ENCODE data around the gene MRPL43.
A peak's percentile ranks its signal among the peaks of the same experiment; 100 is the strongest.

The MRPL43 gene

DNA sequence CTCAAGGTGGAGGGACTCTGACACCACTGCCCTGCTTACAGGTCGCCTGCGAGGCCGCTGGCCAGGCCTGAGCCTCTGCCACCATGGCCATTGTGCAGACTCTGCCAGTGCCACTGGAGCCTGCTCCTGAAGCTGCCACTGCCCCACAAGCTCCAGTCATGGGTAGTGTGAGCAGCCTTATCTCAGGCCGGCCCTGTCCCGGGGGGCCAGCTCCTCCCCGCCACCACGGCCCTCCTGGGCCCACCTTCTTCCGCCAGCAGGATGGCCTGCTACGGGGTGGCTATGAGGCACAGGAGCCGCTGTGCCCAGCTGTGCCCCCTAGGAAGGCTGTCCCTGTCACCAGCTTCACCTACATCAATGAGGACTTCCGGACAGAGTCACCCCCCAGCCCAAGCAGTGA is 15.2 kb upstream of the MRPL43 start:
- no peak for DNase-seq (ENCODE audit: low spot score)

DNA sequence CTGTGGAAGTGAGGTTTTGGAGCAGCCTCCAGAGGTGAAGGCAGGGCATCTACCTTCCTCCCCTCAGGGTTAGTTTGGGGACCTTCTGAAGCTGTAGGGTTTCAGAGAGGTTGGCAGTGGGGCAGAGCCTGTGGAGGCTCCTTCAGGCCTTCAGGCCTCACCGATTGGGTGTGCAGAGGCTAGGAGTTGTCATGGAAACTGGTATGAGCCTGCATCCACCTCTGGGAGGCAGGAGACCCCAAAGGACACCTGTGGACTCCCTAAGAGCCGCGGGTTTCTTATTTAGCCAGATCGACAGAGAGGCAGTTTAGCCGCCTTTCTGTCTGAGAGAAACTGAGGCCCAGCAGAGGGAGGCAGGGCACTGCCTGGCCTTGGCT is 14.3 kb upstream of the MRPL43 start:
- DNase-seq (ENCODE audit: low spot score) = no peak

DNA sequence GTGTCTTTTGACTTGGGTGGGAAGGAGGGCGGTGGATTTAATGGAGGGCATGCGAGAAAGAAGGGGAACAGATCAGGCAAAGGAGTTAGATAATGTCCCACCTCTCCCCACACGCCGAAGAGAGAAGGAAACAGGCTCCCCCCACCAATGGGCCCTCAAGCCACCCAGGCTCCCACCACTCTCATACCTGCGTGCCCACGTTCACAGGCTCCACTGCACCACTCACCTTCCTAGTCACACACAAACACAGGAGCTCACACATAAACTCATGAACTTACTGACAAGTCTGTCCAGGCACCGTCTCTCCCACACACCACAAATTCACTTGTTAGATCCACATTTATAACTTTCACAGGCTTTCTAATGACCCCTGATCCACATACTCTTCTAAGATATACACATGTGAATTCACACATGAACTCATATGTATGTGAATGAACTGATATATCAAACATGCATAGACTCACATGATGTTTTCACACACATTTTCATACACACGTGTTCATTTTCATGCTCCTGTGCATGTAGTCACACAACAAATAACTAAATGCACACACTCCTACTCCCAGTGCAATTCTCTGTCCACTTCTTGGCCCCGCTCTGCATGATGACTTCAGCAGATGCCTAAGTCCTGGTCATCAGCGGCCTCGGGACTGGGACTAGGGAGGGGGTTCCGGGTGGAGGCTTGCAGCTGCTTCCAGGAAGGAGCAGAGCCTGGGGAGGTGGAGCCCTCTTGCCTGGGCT is 13.8 kb upstream of the MRPL43 start:
- peak; percentile 91 for DNase-seq (ENCODE audit: low spot score)

DNA sequence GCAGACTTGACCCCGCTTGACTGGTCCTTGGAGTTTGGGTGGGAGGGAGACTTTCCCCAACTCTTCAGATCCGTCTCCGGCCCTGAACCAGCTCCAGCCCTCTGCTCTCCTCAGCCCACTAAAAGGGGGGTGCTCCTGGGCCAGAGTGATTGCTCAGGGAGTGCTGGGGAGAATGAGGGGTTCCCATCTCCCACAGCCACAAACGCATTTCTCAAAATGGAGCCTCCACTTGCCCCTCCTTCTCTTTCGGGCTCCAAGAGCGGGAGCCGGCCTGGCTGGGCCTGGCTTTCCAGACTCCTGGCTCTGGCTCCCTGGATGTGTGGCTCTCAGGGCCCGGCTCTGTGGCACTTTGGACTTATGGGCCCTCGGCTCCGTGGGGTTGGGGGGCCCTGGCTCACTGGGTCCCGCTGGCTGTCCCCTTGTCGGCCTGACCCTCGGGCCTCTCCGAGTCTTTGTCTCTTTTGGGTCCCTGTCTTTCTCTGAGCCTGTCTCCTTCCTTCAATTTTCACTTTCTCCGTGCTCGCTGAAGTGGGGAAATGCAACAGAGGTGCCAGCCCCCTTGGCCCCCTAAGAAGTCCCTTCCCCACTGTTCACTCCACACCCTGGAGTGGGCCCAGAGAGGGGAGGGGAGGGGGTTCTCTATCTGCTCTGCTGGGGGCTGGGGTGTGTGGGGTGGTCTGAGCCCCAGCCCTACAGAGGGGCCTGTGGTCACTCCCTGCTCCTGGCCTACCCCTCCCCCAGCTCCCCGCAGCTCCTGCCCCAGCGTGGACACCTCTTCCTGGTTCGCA is 13.0 kb upstream of the MRPL43 start:
- no peak for DNase-seq (ENCODE audit: low spot score)

DNA sequence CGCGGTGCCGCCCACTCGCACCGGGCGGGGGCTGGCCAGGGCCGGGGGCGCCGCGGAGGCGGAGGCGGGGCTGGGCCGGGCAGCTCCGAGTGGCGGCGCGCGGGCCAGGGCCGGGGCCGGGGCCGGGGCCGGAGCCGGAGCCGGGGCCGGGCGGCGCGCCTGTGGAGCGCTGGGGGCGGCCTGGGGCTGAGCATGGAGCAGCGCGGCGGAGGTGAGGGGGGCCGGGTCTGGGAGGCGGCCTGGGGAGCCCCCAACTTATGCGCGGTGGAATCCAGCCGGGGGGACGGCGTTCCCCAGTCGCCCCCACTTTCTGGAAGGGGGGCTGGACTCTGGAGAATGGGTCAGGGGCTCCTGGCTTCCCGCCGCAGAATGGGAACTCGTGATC is 12.4 kb upstream of the MRPL43 start, which contains the start of gene LZTS2:
Gene LZTS2 (plus strand): TSS at position 67 of the 385 bp plus-strand sequence. CDS start 2,731 bp downstream, outside the sequence.
- DNase-seq (ENCODE audit: low spot score) = no peak

DNA sequence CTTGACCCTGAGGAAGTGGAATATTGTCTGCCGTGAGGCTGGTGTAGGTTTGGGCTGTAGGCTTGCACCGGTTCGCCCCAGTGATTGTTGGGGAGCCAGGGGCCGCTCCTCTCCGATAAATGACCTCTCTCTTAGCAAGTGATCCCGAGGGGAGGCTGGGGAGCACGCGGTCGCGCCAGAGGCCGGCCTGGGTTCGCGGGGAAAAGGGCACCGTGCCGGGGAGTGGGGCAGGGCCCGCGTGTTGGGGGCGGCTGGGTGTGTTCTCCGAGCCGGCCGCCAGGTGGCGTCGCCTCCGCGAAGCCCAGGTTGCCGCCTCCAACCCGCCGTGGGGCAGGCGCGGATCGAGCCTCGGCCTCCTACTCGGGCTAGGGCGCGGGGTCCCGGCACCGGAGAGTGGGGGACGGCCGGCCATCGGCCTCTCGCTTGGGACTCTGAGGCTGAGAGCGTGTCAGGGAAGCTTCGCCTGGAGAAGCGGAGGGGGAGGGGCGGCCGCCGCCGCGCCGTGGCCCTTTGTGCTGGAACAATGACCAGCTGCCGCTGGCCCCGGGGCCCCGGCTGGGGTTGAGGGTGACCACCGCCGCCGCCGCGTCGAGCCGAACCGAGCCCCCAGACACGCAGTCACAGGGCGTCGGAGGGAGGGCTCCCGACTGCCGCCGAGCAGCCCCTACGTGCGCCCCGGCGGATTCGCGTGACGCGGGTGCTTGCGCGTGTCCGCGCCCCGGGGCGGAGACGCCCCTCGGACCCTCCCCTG is 11.9 kb upstream of the MRPL43 start:
- DNase-seq (ENCODE audit: low spot score) = peak; percentile 74

DNA sequence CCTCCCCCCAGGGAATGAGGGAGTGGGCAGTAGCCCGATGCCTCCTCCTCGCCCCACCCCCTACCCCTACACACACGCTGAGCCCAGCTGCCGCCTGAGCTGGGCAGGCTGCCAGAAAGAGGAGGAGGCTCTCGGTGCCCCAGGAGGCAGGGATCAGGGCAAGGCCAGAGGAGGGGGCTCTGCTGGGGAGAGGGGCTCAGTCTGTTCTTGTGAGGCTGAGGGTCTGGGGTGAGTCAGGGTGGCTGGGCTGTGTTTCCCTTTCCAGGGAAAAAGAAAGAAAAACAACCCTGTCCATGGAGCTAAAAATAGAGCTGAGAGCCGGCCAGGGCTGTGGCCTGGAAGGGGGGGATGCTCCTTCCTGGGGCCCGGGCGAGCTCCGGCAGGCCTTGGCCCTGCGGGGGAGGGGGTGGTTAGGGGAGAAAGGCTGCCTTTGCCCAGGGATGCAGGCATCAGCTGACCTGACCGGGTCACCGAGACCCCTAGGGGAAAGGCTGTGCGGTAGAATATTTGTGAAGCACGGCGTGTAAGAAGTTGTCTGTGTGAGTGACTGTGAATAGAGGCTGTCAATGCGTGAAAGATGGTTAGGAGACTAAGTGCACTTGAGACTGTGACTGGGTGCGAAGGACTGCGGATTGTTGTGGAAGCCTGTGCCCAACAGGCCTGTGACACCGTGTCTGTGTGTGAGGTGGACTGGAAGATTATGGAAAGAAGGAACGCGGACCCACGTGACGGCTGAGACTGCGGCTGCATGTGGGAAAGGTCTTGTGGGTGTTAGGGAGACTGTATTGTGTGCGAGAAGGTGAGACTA is 11.1 kb upstream of the MRPL43 start:
- peak; percentile 97 for DNase-seq (ENCODE audit: low spot score)

DNA sequence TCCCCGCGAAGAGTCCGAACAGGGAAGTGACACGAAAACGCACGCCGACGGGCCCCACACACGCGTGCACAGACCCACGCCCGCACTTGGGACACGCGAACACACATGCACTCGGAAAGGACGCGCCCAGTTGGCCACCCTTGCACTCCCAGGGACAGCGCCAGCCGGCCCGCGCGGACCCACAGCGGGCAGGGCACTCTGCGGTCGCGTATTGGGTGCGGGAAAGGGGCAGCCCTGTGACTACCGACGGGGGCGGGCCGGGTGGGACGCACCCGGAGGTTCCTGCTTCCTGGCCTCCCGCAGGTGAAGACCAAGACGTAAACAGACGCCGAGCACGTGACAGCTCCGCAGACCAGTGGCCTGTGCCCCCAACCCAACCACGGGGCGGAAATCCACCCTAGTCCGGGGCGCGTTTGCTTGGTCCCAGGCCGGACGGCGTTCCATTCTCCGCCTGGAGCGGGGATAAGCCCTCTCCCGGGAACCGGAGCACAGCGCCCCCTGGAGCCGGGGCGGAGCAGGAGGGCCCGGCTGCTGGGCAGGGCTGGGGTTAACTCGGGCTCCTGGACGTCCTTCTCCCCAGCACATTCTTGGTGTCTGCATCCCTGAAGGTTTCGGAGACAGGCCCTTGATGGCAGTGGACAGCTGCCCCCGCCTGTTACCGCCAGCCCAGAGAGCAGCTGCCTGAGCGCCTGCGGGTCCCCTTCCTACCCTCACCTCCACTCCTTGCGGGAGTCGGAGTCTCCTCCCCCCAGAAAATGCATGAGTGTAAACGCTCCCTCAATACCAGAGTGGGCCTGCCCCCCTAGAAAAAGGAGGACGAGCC is 10.3 kb upstream of the MRPL43 start:
- DNase-seq (ENCODE audit: low spot score) = peak; percentile 74

DNA sequence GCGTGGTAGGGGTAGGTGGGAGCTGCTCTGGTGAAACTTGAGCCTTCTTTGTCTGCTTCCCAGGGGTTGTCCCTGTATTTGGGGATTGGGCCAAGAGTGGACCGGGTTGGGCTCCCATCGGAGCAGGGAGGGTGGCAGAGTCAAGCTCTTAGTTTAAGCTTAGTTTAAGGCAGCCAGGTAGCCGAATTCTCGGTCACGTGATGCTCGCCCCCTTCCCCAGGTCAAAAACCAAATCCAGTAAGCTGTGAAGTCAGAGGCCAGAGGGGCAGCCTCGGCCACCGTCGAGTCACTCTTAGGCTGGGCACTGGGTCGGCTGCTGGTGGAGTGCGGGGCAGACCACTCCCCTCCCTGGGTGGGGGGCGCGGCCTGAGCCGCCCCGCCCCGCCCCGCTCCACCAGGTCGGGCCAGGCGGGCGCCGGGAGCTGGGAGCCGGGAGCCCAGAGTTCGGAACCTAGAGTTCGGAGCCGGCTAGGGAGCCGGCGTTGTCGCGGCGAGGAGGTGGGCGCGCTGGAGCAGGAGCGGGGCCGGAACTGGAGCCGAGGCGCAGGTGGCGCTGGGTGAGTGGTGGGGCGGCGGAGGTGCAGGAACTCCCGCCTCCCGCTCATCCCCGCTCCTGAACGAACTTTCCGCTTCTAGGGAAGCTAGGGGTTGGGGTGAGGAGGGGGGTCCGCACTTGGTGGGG is 9.5 kb upstream of the MRPL43 start:
- DNase-seq (ENCODE audit: low spot score) = no peak

DNA sequence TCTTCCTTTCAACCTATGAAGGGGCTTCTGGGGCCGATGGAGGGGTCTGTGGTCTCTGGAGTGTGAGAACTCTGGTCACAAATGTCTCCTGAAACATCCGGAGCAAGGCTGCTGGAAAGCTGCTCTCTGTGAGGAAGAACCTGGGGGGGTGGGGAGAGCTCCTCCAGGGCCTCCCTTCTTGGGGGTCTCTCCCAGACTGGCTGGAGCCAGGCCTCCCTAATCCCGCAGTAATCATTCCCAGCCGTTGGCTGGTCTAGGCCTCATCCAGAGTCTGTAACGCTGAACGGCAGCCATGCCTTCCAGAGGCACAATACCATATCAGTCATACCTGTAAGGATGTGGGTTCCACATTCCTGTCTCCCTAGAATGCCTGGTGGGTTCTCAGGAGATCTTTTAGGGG is 7.9 kb upstream of the MRPL43 start:
- no peak for DNase-seq (ENCODE audit: low spot score)

DNA sequence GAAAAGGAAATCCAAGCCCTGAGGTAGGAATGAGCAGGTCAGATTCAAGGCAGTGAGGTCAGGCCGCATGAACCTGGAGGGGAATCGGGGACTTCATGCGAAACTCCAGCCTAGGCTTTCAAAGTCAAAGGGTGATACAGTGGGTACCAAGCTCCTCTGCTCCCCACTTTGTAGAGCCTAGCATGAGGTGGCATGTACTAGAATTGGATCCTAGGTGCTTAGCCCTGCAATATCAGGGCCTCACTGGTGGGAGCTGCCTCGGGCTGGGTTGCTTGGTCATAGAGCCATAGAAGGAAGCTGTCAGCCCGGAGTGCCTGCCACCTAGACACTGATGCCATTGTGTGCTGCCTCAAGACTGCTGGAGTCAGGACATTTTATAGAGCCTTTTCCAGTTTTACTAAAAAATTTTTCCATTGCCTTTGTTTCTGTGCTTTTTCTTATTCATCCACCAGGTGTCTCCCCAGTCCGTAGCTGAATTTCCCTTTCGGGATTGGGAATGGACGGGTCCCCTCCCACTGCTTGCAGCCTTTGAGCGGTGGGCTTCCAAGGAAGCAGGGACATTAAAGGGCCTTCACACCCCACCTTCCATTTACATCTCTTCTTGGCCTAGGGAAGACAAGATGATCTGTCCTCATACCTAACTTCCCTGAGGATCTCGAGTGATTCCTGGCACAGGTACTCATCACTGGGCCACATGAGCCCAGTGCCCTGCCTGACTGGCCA is 6.8 kb upstream of the MRPL43 start:
- DNase-seq (ENCODE audit: low spot score) = peak; percentile 89

DNA sequence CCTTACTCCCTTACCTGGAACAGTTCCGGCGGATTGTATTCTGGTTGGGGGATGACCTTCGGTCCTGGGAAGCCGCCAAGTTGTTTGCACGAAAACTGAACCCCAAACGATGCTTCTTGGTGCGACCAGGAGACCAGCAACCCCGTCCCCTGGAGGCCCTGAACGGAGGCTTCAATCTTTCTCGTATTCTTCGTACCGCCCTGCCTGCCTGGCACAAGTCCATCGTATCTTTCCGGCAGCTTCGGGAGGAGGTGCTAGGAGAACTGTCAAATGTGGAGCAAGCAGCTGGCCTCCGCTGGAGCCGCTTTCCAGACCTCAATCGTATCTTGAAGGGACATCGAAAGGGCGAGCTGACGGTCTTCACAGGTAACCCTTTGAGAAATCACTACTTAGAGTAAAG is 1.8 kb upstream of the MRPL43 start:
- no peak for DNase-seq (ENCODE audit: low spot score)

DNA sequence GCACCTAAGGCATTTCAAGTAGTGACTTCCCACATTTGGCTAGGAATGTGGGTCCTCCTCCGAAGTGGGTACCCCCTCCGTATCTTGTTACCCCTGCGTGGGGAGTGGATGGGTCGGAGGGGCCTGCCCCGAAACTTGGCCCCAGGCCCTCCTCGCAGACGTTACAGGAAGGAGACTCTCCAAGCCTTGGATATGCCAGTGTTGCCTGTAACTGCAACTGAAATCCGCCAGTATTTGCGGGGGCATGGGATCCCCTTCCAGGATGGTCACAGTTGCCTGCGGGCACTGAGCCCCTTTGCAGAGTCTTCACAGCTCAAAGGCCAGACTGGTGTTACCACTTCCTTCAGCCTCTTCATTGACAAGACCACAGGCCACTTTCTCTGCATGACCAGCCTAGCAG is 869 bp upstream of the MRPL43 start:
- no peak for DNase-seq (ENCODE audit: low spot score)

DNA sequence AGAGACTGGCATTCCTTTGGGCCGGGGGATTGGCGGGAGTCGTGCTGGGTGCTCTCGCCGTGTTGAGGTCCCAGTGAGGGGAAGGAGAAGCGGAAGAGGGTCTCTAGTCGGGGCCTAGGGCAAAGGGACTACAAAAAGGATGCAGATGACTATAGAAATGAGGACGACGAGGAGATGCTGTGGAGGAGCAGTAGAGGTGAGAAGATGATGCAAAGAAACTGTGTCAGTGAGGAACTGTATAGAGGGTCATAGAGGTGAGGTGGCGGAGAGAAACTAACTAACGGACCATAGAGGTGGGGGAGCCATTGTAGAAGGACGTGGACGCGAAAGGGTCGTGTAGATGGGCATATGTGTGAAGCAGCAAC is 370 bp upstream of the MRPL43 start:
- DNase-seq (ENCODE audit: low spot score) = no peak

DNA sequence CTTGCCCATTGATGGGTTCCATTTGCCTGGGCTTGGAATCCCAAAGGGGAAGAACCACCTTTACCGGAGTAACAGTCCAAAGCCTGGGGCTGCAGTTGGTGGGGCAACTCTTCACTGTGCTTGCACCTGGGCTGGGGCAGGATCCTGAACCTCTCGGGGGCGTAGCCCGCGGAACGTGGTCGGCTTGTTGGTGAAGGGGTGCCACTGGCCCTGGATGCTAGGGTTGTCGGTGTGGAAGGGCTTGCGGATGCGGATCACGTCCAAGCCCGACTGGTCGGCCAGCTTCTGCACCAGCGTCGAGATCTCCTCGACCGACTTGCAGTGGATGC is 710 bp downstream of the MRPL43 start:
- DNase-seq (ENCODE audit: low spot score) = no peak

DNA sequence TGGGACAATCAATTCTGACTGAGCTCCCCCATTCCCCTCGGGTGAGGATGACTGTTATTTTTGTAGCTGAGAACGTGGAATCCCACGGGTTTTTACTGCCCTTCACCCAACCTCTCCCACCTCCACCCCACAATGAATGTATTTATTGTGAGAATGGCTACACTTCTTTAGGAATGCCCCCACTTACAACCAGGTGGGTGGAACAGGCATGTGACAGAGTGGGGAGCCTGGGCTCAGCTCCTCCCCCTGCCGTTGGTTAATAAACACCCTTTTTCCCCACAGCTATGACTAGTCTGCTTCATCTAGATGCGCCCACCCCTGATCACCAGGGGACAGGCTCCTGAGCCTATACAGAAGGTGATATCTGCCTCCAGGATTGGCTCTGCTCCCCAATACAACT is 2.0 kb downstream of the MRPL43 start:
- no peak for DNase-seq (ENCODE audit: low spot score)

DNA sequence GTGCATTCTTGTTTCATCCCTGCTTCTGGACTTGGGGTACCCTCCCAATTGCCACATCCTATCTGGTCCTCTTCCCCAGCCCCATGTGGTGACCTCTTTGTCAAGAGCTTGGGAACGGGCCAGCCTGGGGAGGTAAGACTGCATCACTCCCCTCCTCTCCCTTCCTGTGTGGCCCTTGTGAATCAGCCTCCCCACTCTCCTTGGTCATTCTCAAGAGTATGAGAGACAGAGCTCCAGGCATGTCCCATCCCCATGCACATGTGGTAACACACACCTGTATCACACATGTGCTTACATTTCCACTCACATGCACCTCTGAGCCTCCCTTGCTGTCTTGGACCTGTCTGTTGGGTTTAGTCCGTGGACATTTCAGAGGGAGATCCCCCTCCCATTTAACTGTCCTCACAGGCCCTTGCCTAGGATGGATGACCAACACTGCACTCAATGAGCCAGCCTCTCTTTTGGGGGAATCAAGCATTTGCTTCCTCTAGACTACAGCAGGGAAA is 2.6 kb downstream of the MRPL43 start:
- DNase-seq (ENCODE audit: low spot score) = no peak

DNA sequence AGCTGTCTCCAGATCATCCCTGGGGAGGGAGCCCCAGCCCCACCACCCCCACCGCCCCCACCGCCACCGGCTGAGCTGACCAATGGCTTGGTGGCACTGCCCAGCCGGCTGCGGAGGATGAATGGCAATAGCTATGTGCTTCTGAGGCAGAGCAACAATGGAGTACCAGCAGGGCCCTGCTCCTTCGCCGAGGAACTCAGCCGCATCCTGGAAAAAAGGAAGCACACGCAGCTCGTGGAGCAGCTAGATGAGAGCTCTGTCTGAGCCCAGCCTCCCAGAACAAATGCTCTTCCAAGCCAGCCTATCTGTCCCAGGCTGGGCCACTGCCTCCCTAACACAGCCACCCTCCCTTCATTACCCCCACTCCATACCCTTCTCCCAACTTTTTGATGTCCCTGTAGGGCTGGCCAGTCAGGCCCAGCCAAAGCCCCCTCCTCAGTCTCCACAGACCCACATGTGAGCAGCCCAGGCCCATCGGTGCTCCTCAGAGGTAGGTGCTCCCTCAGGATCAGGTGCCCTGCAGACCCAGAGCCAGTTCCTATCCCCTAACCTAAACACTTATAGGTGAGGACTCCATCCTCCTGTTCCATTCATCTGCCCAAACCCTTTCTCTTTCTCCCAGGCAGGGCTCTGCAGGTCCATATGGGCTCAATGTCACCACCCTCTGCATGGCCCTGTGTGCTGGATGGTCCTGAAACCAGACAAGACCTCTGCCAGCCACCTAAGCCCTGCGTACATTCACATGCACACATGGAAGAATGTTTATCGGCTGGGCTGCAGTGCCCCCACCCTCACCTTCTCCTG is 3.2 kb downstream of the MRPL43 start:
- no peak for DNase-seq (ENCODE audit: low spot score)
